ENCODE results near the gene RD3L. TPM values are rescaled to one million over a fixed set of nuclear protein-coding genes. Genes with fewer than 3 reads are reported as not detected.

Gene RD3L
- total RNA-seq, 4 donors from 2014 or later: not detected

GRCh38 chr14:103941462-103941861, 867 bp downstream of the RD3L start:
- H3K27ac ChIP-seq: no peak overlapping the region
- intact Hi-C loops (cut with DNase I): no loop called here
- no peaks in the 10 kb centered on the region for H3K36me3 ChIP-seq
- no peak for DNase-seq
- no peaks in the 10 kb centered on the region for H3K27me3 ChIP-seq
- no peaks in the 10 kb centered on the region for H3K9me3 ChIP-seq
- H3K4me3 ChIP-seq (replicated peaks in 1 of 3): no peak overlapping the region
- 84 to 85% methylated on average over 7 of the region's 7 CpGs for WGBS, 2 donors
- no peak for TF ChIP-seq CTCF (IDR thresholded peaks at IDR 0.05)
- no peak for TF ChIP-seq POLR2A (IDR thresholded peaks at IDR 0.05)
- no peaks in the 10 kb centered on the region for H3K4me1 ChIP-seq

GRCh38 chr14:103935102-103935501, 7.2 kb downstream of the RD3L start:
- Histone ChIP-seq H3K36me3 (no peaks in the 10 kb centered on the region), H3K9me3 (no peaks in the 10 kb centered on the region), H3K4me3 (replicated peaks in 1 of 3) (no peak overlapping the region), H3K27ac (no peak overlapping the region), H3K27me3 (no peaks in the 10 kb centered on the region), H3K4me1 (no peaks in the 10 kb centered on the region)
- intact Hi-C loops (cut with DNase I): no loop called here
- 86 to 92% methylated on average over 2 of the region's 2 CpGs for WGBS, 2 donors
- DNase-seq: no peak
- TF ChIP-seq CTCF (IDR thresholded peaks at IDR 0.05) (no peak), POLR2A (IDR thresholded peaks at IDR 0.05) (no peak)

GRCh38 chr14:103932791-103933490, 9.4 kb downstream of the RD3L start:
- no peak for DNase-seq
- intact Hi-C loops (cut with DNase I): no loop called here
- Histone ChIP-seq H3K27me3 (no peaks in the 10 kb centered on the region), H3K9me3 (no peaks in the 10 kb centered on the region), H3K27ac (no peak overlapping the region), H3K4me3 (replicated peaks in 1 of 3) (no peak overlapping the region), H3K36me3 (no peaks in the 10 kb centered on the region), H3K4me1 (no peaks in the 10 kb centered on the region)
- TF ChIP-seq POLR2A (IDR thresholded peaks at IDR 0.05) (no peak), CTCF (IDR thresholded peaks at IDR 0.05) (no peak)
- 83 to 88% methylated on average over 11 of the region's 11 CpGs for WGBS, 2 donors

GRCh38 chr14:103931422-103931821, 10.9 kb downstream of the RD3L start:
- no peak overlapping the region for H3K27ac ChIP-seq
- no peaks in the 10 kb centered on the region for H3K27me3 ChIP-seq
- 86 to 89% methylated on average over 3 of the region's 3 CpGs for WGBS, 2 donors
- H3K9me3 ChIP-seq: no peaks in the 10 kb centered on the region
- H3K4me1 ChIP-seq: no peaks in the 10 kb centered on the region
- DNase-seq: no peak
- no peak overlapping the region for H3K4me3 ChIP-seq (replicated peaks in 1 of 3)
- intact Hi-C loops (cut with DNase I): no loop called here
- H3K36me3 ChIP-seq: no peaks in the 10 kb centered on the region
- TF ChIP-seq CTCF (IDR thresholded peaks at IDR 0.05) (no peak), POLR2A (IDR thresholded peaks at IDR 0.05) (no peak)

- H3K27ac ChIP-seq: no peak overlapping the region
- WGBS, 2 donors: 80 to 81% methylated on average over 14 of the region's 14 CpGs
Measured at GRCh38 chr14:103930051-103930604, 12.2 kb downstream of the RD3L start.

More at GRCh38 chr14:103930051-103930604, 12.2 kb downstream of the RD3L start:
- intact Hi-C loops (cut with DNase I): no loop called here
- Histone ChIP-seq H3K27me3 (no peaks in the 10 kb centered on the region), H3K4me3 (replicated peaks in 1 of 3) (no peak overlapping the region), H3K4me1 (no peaks in the 10 kb centered on the region), H3K36me3 (no peaks in the 10 kb centered on the region), H3K9me3 (no peaks in the 10 kb centered on the region)
- TF ChIP-seq POLR2A (IDR thresholded peaks at IDR 0.05) (no peak), CTCF (IDR thresholded peaks at IDR 0.05) (no peak)
- no peak for DNase-seq

Measured in thyroid gland (tissue), 4 donors.